ENCODE results near the gene FBXW8. TPM values are rescaled to one million over a fixed set of nuclear protein-coding genes. Genes with fewer than 3 reads are reported as not detected.

The FBXW8 gene
- total RNA-seq, 2 donors from 2014 or later, result 26.1 to 34.7 TPM

DNA sequence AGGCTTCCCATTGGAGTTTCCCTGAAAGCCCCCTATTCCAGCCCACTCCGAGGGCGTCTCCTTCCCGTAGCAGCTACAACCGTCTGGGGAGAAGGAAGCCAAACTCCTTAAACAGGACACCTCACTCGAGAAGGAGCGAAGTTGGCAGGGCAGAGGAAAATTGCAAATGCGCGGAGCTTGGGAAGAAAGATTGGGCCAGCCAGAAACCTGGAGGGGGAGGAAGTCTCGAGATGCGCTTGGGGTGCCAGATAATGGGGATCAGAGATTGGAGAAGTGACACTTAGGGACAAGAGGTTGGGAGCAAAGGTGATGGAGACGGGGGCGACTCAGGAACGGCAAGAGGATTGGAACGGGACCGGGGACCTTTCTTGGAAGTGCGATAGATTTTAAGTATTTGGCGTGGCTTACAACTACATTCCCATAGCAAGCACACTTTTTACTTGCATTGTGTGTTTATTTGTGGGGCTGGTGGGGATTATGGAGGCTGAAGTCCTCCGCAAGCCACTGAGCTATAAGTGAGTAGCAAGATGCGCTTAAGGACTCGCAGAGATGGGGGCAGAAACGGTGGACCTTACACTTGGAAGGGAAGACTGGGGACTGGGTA is 30.4 kb upstream of the FBXW8 start:
- TF ChIP-seq, protein P1, sequence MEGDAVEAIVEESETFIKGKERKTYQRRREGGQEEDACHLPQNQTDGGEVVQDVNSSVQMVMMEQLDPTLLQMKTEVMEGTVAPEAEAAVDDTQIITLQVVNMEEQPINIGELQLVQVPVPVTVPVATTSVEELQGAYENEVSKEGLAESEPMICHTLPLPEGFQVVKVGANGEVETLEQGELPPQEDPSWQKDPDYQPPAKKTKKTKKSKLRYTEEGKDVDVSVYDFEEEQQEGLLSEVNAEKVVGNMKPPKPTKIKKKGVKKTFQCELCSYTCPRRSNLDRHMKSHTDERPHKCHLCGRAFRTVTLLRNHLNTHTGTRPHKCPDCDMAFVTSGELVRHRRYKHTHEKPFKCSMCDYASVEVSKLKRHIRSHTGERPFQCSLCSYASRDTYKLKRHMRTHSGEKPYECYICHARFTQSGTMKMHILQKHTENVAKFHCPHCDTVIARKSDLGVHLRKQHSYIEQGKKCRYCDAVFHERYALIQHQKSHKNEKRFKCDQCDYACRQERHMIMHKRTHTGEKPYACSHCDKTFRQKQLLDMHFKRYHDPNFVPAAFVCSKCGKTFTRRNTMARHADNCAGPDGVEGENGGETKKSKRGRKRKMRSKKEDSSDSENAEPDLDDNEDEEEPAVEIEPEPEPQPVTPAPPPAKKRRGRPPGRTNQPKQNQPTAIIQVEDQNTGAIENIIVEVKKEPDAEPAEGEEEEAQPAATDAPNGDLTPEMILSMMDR (conservative IDR thresholded peaks at IDR 0.05), result no peak
- Histone ChIP-seq H3K4me1 (ENCODE audit: control insufficient read depth, insufficient read depth, low read length) (peaks cover 11% of the 10 kb centered on the region), H3K9me3 (ENCODE audit: control insufficient read depth, low read length) (no peaks in the 10 kb centered on the region), H3K9ac (ENCODE audit: extremely low read depth, low read length, poor library complexity, severe bottlenecking) (no peak overlapping the region), H3K36me3 (ENCODE audit: control insufficient read depth, insufficient read depth, low read length) (no peaks in the 10 kb centered on the region), H3K27ac (ENCODE audit: low read depth, low read length) (no peak overlapping the region), H3K4me3 (ENCODE audit: low read length) (peak overlapping the region; percentile 80), H3K27me3 (ENCODE audit: control insufficient read depth, insufficient read depth, low read length, poor library complexity, severe bottlenecking) (peaks cover 73% of the 10 kb centered on the region)
- 3 to 4% methylated on average over 14 to 18 of the region's 21 CpGs for WGBS, 2 experiments (ENCODE audit: insufficient coverage in 1 of 2, insufficient read length in 1 of 2)
- H3K4me3 Mint-ChIP-seq, result peak overlapping the region; percentile 66
- DNase-seq, result peak; percentile 74
- H3K27ac Mint-ChIP-seq, result peak overlapping the region; percentile 3
- H3K27me3 Mint-ChIP-seq (ENCODE audit: insufficient read depth), result peaks cover 82% of the 10 kb centered on the region
- H3K9me3 Mint-ChIP-seq, result peaks cover 2% of the 10 kb centered on the region
- no peaks in the 10 kb centered on the region for H3K36me3 Mint-ChIP-seq (ENCODE audit: low read depth)
- H3K4me1 Mint-ChIP-seq, result peaks cover 36% of the 10 kb centered on the region

DNA sequence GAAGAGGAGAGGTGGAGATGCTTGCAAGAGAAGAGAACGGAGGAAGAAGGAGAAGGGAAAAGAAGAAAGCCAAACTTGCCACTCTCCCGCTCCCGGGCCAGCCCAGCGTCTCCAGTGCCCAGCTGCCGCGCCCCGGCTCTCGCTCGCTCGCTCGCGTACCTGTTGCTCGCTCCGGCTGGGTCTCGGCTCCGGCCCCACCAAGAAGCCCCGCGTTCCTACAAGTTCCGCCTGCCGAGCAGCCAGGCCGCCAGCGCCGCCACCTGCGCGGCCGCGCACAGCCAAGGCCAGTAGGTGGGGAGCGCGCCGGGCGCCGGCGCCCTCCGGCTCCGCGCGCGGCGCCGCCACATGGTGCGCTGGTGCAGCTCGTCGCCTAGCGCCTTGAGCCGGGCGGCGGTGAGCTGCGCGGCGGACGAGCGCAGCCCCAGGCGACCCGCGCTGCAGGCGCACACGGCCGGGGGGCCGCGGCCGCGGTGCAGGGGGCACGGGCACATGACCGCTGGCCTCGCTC is 29.9 kb upstream of the FBXW8 start:
- H3K9me3 Mint-ChIP-seq, result no peaks in the 10 kb centered on the region
- no peak overlapping the region for H3K9ac ChIP-seq (ENCODE audit: extremely low read depth, low read length, poor library complexity, severe bottlenecking)
- WGBS, 2 experiments (ENCODE audit: insufficient coverage in 1 of 2, insufficient read length in 1 of 2), result 0% methylated on average over 7 to 65 of the region's 65 CpGs
- TF ChIP-seq, protein P1 (conservative IDR thresholded peaks at IDR 0.05), result peak; percentile 38
- H3K27ac Mint-ChIP-seq, result peak overlapping the region; percentile 3
- H3K36me3 Mint-ChIP-seq (ENCODE audit: low read depth), result no peaks in the 10 kb centered on the region
- peak overlapping the region; percentile 80 for H3K4me3 ChIP-seq (ENCODE audit: low read length)
- peaks cover 73% of the 10 kb centered on the region for H3K27me3 ChIP-seq (ENCODE audit: control insufficient read depth, insufficient read depth, low read length, poor library complexity, severe bottlenecking)
- peaks cover 11% of the 10 kb centered on the region for H3K4me1 ChIP-seq (ENCODE audit: control insufficient read depth, insufficient read depth, low read length)
- no peaks in the 10 kb centered on the region for H3K9me3 ChIP-seq (ENCODE audit: control insufficient read depth, low read length)
- no peaks in the 10 kb centered on the region for H3K36me3 ChIP-seq (ENCODE audit: control insufficient read depth, insufficient read depth, low read length)
- H3K27me3 Mint-ChIP-seq (ENCODE audit: insufficient read depth), result peaks cover 86% of the 10 kb centered on the region
- DNase-seq, result peak; percentile 92
- peaks cover 35% of the 10 kb centered on the region for H3K4me1 Mint-ChIP-seq
- no peak overlapping the region for H3K27ac ChIP-seq (ENCODE audit: low read depth, low read length)
- peak overlapping the region; percentile 66 for H3K4me3 Mint-ChIP-seq

DNA sequence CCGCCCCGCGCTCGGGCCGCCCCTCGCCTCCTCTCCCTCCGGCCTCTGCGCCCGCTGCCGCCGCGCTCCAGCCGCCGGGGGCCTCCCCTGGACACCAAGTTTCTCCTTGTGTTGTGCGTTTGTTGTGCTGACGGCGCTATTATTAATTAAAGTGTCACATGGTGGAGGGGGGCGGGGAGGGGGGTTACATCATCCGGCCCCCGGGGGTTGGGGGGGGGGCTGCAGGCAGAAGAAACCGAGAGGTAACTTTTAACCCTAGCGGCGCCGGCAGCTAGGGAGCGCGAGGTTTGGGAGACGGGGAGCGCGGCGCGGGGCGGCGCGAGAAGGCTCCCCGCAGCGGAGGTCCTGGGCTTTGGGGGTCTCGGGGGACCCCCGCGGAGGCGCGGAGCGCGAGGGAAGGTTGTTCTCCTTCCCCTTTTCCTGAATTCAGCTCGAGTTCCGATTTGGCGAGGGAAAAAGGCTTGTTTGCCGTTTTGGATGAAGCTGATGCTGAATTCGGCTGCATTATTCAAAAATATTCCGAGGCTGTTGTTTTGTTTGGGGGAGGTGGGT is 29.3 kb upstream of the FBXW8 start, which contains the start of gene HRK:
Gene HRK (minus strand): TSS at position 117 of the 552 bp plus-strand sequence. CDS start 134 bp downstream, outside the sequence.
- H3K4me3 Mint-ChIP-seq, result peak within 1 kb of the TSS; percentile 66
- Histone ChIP-seq H3K27ac (ENCODE audit: low read depth, low read length) (no peak within 1 kb of the TSS), H3K4me1 (ENCODE audit: control insufficient read depth, insufficient read depth, low read length) (peaks cover 11% of the 10 kb centered on the region), H3K9me3 (ENCODE audit: control insufficient read depth, low read length) (no peaks in the 10 kb centered on the region), H3K9ac (ENCODE audit: extremely low read depth, low read length, poor library complexity, severe bottlenecking) (peak within 1 kb of the TSS; percentile 49), H3K4me3 (ENCODE audit: low read length) (peak within 1 kb of the TSS; percentile 80), H3K36me3 (ENCODE audit: control insufficient read depth, insufficient read depth, low read length) (no peaks in the 10 kb centered on the region), H3K27me3 (ENCODE audit: control insufficient read depth, insufficient read depth, low read length, poor library complexity, severe bottlenecking) (peaks cover 73% of the 10 kb centered on the region)
- WGBS, 2 experiments (ENCODE audit: insufficient coverage in 1 of 2, insufficient read length in 1 of 2), result 0% methylated on average over 20 to 43 of the region's 49 CpGs
- H3K9me3 Mint-ChIP-seq, result no peaks in the 10 kb centered on the region
- peaks cover 30% of the 10 kb centered on the region for H3K4me1 Mint-ChIP-seq
- DNase-seq, result peak; percentile 86
- H3K36me3 Mint-ChIP-seq (ENCODE audit: low read depth), result no peaks in the 10 kb centered on the region
- TF ChIP-seq, protein P1 (conservative IDR thresholded peaks at IDR 0.05), result no peak
- peak within 1 kb of the TSS; percentile 3 for H3K27ac Mint-ChIP-seq
- peaks cover 86% of the 10 kb centered on the region for H3K27me3 Mint-ChIP-seq (ENCODE audit: insufficient read depth)

All from endodermal cell (in vitro differentiated cells).